ENCODE results near the gene GALNT14. TPM values are rescaled to one million over a fixed set of nuclear protein-coding genes. Genes with fewer than 3 reads are reported as not detected.

Gene GALNT14
- total and polyA plus RNA-seq, 10 of the 15 experiments (the other 5 are each of a cell fraction or from before 2014, with no cell fraction given): 3.7 to 17.8 (median 6.0) TPM

GRCh38 chr2:31053929-31054782 lies 84.1 kb downstream of the GALNT14 start:
- Histone ChIP-seq H3K27me3 (replicated peaks in 1 of 2; ENCODE audit: control insufficient read depth in 2 of 2, insufficient read depth in 2 of 2, low read length in 1 of 2) (no peaks in the 10 kb centered on the region; a peak in 1 of 4 replicates), H4K20me1 (ENCODE audit: control insufficient read depth, insufficient read depth) (no peaks in the 10 kb centered on the region), H3K4me1 (ENCODE audit: control insufficient read depth, insufficient read depth, low read length) (no peaks in the 10 kb centered on the region), H3K27ac (ENCODE audit: control insufficient read depth, insufficient read depth) (no peak overlapping the region), H3K4me2 (ENCODE audit: control insufficient read depth, insufficient read depth) (no peak overlapping the region), H3K79me2 (ENCODE audit: control insufficient read depth, insufficient read depth, low read length) (no peaks in the 10 kb centered on the region), H2AFZ (ENCODE audit: control insufficient read depth, low read depth, low read length) (no peak overlapping the region), H3K9ac (ENCODE audit: control insufficient read depth, insufficient read depth, low read length) (no peak overlapping the region), H3K4me3 (no peak overlapping the region), H3K9me3 (replicated peaks; ENCODE audit: control insufficient read depth, insufficient read depth, low read length) (no peaks in the 10 kb centered on the region), H3K36me3 (ENCODE audit: control insufficient read depth in 2 of 2, insufficient read depth in 2 of 2, low read length in 1 of 2) (no peaks in the 10 kb centered on the region)
- ChIA-PET RAD21 (ENCODE audit: unreplicated experiment) (no interaction called here), CTCF (interaction anchor here (1.2 kb wide), 1 partner anchor 49 kb away, joined by 3 read pairs; no protein-coding TSS in a partner anchor), POLR2A (interaction anchor here (0.5 kb wide), 1 partner anchor 62 kb away, joined by 3 read pairs; no protein-coding TSS in a partner anchor), SMC1A (ENCODE audit: uncharacterized antibody, unreplicated experiment) (no interaction called here)
- in situ Hi-C loops (cut with MboI) (no loop called here), intact Hi-C loops (cut with micrococcal nuclease; ENCODE audit: unreplicated experiment) (no loop called here)
- WGBS (ENCODE audit: insufficient coverage, insufficient replicate concordance, low lambda C conversion rate, missing lambda C conversion rate): 15% methylated on average over 6 of the region's 6 CpGs
- DNase-seq (ENCODE audit: low read depth, low spot score) (no peak), ATAC-seq (no peak), FAIRE-seq (no peak)
- TF ChIP-seq PAX8 (IDR thresholded peaks at IDR 0.05): no peak
- no peak for TF ChIP-seq CBX3 (IDR thresholded peaks at IDR 0.05; ENCODE audit: borderline replicate concordance, low read depth)
- TF ChIP-seq MTA2 (IDR thresholded peaks at IDR 0.05; ENCODE audit: low read depth): no peak
- TF ChIP-seq, protein P1, sequence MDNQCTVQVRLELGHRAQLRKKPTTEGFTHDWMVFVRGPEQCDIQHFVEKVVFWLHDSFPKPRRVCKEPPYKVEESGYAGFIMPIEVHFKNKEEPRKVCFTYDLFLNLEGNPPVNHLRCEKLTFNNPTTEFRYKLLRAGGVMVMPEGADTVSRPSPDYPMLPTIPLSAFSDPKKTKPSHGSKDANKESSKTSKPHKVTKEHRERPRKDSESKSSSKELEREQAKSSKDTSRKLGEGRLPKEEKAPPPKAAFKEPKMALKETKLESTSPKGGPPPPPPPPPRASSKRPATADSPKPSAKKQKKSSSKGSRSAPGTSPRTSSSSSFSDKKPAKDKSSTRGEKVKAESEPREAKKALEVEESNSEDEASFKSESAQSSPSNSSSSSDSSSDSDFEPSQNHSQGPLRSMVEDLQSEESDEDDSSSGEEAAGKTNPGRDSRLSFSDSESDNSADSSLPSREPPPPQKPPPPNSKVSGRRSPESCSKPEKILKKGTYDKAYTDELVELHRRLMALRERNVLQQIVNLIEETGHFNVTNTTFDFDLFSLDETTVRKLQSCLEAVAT (IDR thresholded peaks at IDR 0.05): no peak
- TF ChIP-seq RELA (IDR thresholded peaks at IDR 0.05; ENCODE audit: borderline replicate concordance, partially characterized antibody): no peak
- no TSS peak for BruUV-seq (replicated peaks)
